HG02981 (cell line): ENCODE results near the gene DHCR24.

Experiments used
- ATAC-seq: cut with Tn5 transposase; IDR thresholded peaks from one replicate; pipeline ENCODE4 v1.9.1; 2021; ENCODE audit warnings: mild to moderate bottlenecking, moderate library complexity; ENCODE audit not compliant: unreplicated experiment

The DHCR24 gene

GRCh38 chr1:54866801-54867716 is 19.9 kb downstream of the DHCR24 start:
- no peak for ATAC-seq

GRCh38 chr1:54865238-54866073 is 21.5 kb downstream of the DHCR24 start:
- no peak for ATAC-seq

- ATAC-seq: no peak
These were observed 22.4 kb downstream of the DHCR24 start for GRCh38 chr1:54864460-54865208.

- no peak for ATAC-seq
These were observed 23.7 kb downstream of the DHCR24 start for GRCh38 chr1:54863267-54863665.

- ATAC-seq: no peak
These were observed 25.8 kb downstream of the DHCR24 start for GRCh38 chr1:54861070-54861761.

GRCh38 chr1:54859700-54860391 is 27.1 kb downstream of the DHCR24 start:
- no peak for ATAC-seq

GRCh38 chr1:54857746-54858561 is 29.0 kb downstream of the DHCR24 start:
- no peak for ATAC-seq

- ATAC-seq: no peak
These were observed 29.9 kb downstream of the DHCR24 start for GRCh38 chr1:54857141-54857540.

- ATAC-seq: no peak
These were observed 32.5 kb downstream of the DHCR24 start for GRCh38 chr1:54854381-54855020.

GRCh38 chr1:54853793-54854370 is 33.1 kb downstream of the DHCR24 start:
- ATAC-seq: no peak

GRCh38 chr1:54853096-54853792 is 33.8 kb downstream of the DHCR24 start:
- no peak for ATAC-seq

- ATAC-seq: no peak
These were observed 35.0 kb downstream of the DHCR24 start for GRCh38 chr1:54851936-54852524.

- no peak for ATAC-seq
These were observed 35.6 kb downstream of the DHCR24 start for GRCh38 chr1:54851406-54851805.

- ATAC-seq: no peak
These were observed 36.3 kb downstream of the DHCR24 start for GRCh38 chr1:54850737-54851136.

GRCh38 chr1:54850069-54850730 is 36.8 kb downstream of the DHCR24 start:
- no peak for ATAC-seq

- ATAC-seq: no peak
These were observed 37.6 kb downstream of the DHCR24 start for GRCh38 chr1:54849219-54850068.
